HepG2 (cell line): ENCODE results near the gene TRMT1. TPM values are rescaled to one million over a fixed set of nuclear protein-coding genes. Genes with fewer than 3 reads are reported as not detected.

ENCODE experiments used
- ATAC-seq: fragments of 200-7000 bp; cut with Tn5 transposase; 3 replicates; pipeline ENCODE4 v1.9.1; 2020; ENCODE audit warnings: mild to moderate bottlenecking, moderate library complexity
- BruUV-seq: library from RNA; stranded (reverse); fragments of 400-500 nt; replicated peaks from 2 replicates; lab custom pipeline; 2021; lab: Mats Ljungman, UMichigan
- CTCF ChIA-PET: fragments of 300-600 bp; formaldehyde crosslinking; extraction: SDS; loops from one replicate; lab custom pipeline; 2021; ENCODE audit warnings: low total read pairs, inconsistent platforms, low intra/inter-chr PET ratio; lab: Yijun Ruan, JAX
- POLR2A ChIA-PET: fragments of 350-600 bp; sonication (Branson Sonifier 250); formaldehyde crosslinking; loops from one replicate; lab custom pipeline; 2020; ENCODE audit warnings: antibody characterized with exemption, inconsistent platforms; lab: Yijun Ruan, JAX
- DNase-seq: peaks from one replicate; pipeline ENCODE4 v3.0.0-alpha.2; 2015; ENCODE audit warnings: low spot score
- FAIRE-seq: peaks from 3 replicates; lab custom pipeline; 2011; peaks lifted over from hg19 to GRCh38; lab: Jason Lieb, UNC
- H2AFZ ChIP-seq: one replicate; pipeline ENCODE4 v1.6.1; 2011; ENCODE audit warnings: low read length, inconsistent platforms
- H3K27ac ChIP-seq: fragments of 300-600 bp; 3 replicates; pipeline ENCODE4 v1.8.0; 2011; ENCODE audit warnings: mixed run types, mild to moderate bottlenecking, mixed read lengths, low read length, inconsistent platforms; ENCODE audit not compliant: insufficient read depth; ENCODE audit errors: extremely low read length
- H3K27me3 ChIP-seq, 2 experiments: fragments of 200-600 bp in 1 of 2; 2 replicates in 1 of 2; 3 replicates in 1 of 2; pipeline versions ENCODE4 v1.6.0 to v1.8.0; 2011; ENCODE audit warnings: low read length in 2 of 2, mild to moderate bottlenecking in 2 of 2, moderate library complexity in 2 of 2, inconsistent platforms in 1 of 2; ENCODE audit not compliant: insufficient read depth in 2 of 2, control insufficient read depth in 1 of 2
- H3K36me3 ChIP-seq, 2 experiments: fragments of 200-600 bp in 1 of 2; replicated peaks in 1 of 2; 2 replicates in 1 of 2; 3 replicates in 1 of 2; pipeline versions ENCODE4 v1.5.1 to v1.8.0; 2011; ENCODE audit warnings: low read length in 2 of 2, inconsistent platforms in 1 of 2; ENCODE audit not compliant: insufficient read depth in 2 of 2, control insufficient read depth in 1 of 2
- H3K4me1 ChIP-seq: 2 replicates; pipeline ENCODE4 v1.5.1; 2012; ENCODE audit warnings: low read length, inconsistent platforms; ENCODE audit not compliant: insufficient read depth
- H3K4me2 ChIP-seq: 2 replicates; pipeline ENCODE4 v1.6.0; 2011; ENCODE audit warnings: low read depth, low read length, inconsistent platforms
- H3K4me3 ChIP-seq, 3 experiments: fragments of 200-600 bp in 1 of 3; sonication (generic), shearing (Covaris generic) in 1 of 3; replicated peaks in 1 of 3; 2 replicates each; pipeline ENCODE4 v1.5.1; 2011 to 2016; ENCODE audit warnings: low read length in 3 of 3, inconsistent platforms in 2 of 3, low read depth in 2 of 3, mild to moderate bottlenecking in 2 of 3, control low read depth in 1 of 3, mixed read lengths in 1 of 3; ENCODE audit not compliant: insufficient read depth in 1 of 3
- H3K79me2 ChIP-seq: one replicate; pipeline ENCODE4 v1.6.1; 2011; ENCODE audit warnings: low read length, inconsistent platforms; ENCODE audit not compliant: insufficient read depth
- H3K9ac ChIP-seq: 2 replicates; pipeline ENCODE4 v1.6.0; 2011; ENCODE audit warnings: mild to moderate bottlenecking, low read depth, low read length, inconsistent platforms; ENCODE audit not compliant: insufficient read depth
- H3K9me3 ChIP-seq: 2 replicates; pipeline ENCODE4 v1.5.1; 2012; ENCODE audit warnings: mild to moderate bottlenecking, low read length
- H4K20me1 ChIP-seq: 2 replicates; pipeline ENCODE4 v1.6.0; 2011; ENCODE audit warnings: inconsistent platforms, mild to moderate bottlenecking, low read length, moderate library complexity; ENCODE audit not compliant: insufficient read depth
- PLSCR1 ChIP-seq: sonication (generic); formaldehyde crosslinking; IDR thresholded peaks from 2 replicates; pipeline ENCODE4 v1.5.0; 2020; ENCODE audit warnings: missing genetic modification reagents, mild to moderate bottlenecking, borderline replicate concordance
- RXRB ChIP-seq: IDR thresholded peaks from 2 replicates; pipeline ENCODE4 v1.6.1; 2016; ENCODE audit warnings: borderline replicate concordance, missing genetic modification reagents, missing compliant biosample characterization
- YEATS4 ChIP-seq: sonication (generic); formaldehyde crosslinking; IDR thresholded peaks from 2 replicates; pipeline ENCODE4 v1.4.0; 2020; ENCODE audit warnings: missing genetic modification reagents, borderline replicate concordance
- ZBTB40 ChIP-seq, 2 experiments: fragments of 450-650 bp in 1 of 2; sonication (generic) in 1 of 2; formaldehyde crosslinking in 1 of 2; IDR thresholded peaks; 2 replicates each; pipeline versions ENCODE4 v1.6.1 to v1.8.0; 2016 to 2022; ENCODE audit warnings: antibody characterized with exemption in 1 of 2, mild to moderate bottlenecking in 1 of 2, missing genetic modification reagents in 1 of 2
- ZNF230 ChIP-seq: sonication (generic); formaldehyde crosslinking; IDR thresholded peaks from 2 replicates; pipeline ENCODE4 v1.4.0; 2020; ENCODE audit warnings: mild to moderate bottlenecking, missing genetic modification reagents
- ZNF292 ChIP-seq: sonication (generic); formaldehyde crosslinking; IDR thresholded peaks from 2 replicates; pipeline ENCODE4 v1.8.1; 2022; ENCODE audit warnings: mild to moderate bottlenecking, low read depth, missing genetic modification reagents, borderline replicate concordance
- ZNF468 ChIP-seq: sonication (generic); formaldehyde crosslinking; IDR thresholded peaks from 2 replicates; pipeline ENCODE4 v1.8.0; 2022; ENCODE audit warnings: mild to moderate bottlenecking, moderate library complexity, missing genetic modification reagents
- ZNF605 ChIP-seq: sonication (generic); formaldehyde crosslinking; IDR thresholded peaks from 2 replicates; pipeline ENCODE4 v1.8.0; 2022; ENCODE audit warnings: mild to moderate bottlenecking, missing genetic modification reagents
- ZNF720 ChIP-seq: sonication (generic); formaldehyde crosslinking; IDR thresholded peaks from 2 replicates; pipeline ENCODE4 v1.4.0; 2020; ENCODE audit warnings: missing genetic modification reagents
- ZNF747 ChIP-seq: sonication (generic); formaldehyde crosslinking; IDR thresholded peaks from 2 replicates; pipeline ENCODE4 v1.8.1; 2023; ENCODE audit warnings: missing genetic modification reagents, mild to moderate bottlenecking, borderline replicate concordance
- WGBS: methylation state at CpG from one replicate; pipeline ENCODE4 v1.1.6; 2017; ENCODE audit warnings: low lambda C conversion rate; 5-methylcytosine and 5-hydroxymethylcytosine counted together
- in situ Hi-C: cut with HindIII; loops from 2 replicates; pipeline ENCODE4 v1.10.0; 2017; ENCODE audit warnings: low pct_unique_long_range_greater_than_20kb; ENCODE audit not compliant: extremely low pct_ligation_motif_present
- intact Hi-C: fragments of 100-400 bp; cut with micrococcal nuclease; formaldehyde crosslinking; loops from one replicate; pipeline ENCODE4 v1.10.0; 2022; ENCODE audit not compliant: unreplicated experiment
- polyA plus RNA-seq, 8 experiments: library from polyadenylated mRNA; depleted of rRNA in 3 of 8; stranded (reverse) in 7 of 8; unstranded in 1 of 8; fragments of >200 nt; fragmentation: Illumina TruSeq in 4 of 8; extraction: Trizol in 4 of 8; gene quantifications; 2 replicates each; pipeline versions ENCODE4 v1.2.1 to v1.2.3, GENCODE V29; 2011 to 2016; ENCODE audit warnings: low read depth in 4 of 8, missing spikeins in 1 of 8, mixed read lengths in 1 of 8; ENCODE audit not compliant: insufficient read depth in 1 of 8
- total RNA-seq, 5 experiments: library from RNA; depleted of rRNA; stranded (reverse); fragments of >200 nt; fragmentation: Illumina TruSeq; extraction: Trizol; gene quantifications; 2 replicates each; pipeline ENCODE4 v1.2.3, GENCODE V29; 2016; ENCODE audit warnings: low read depth in 1 of 5

TRMT1 gene
- total and polyA plus RNA-seq, 2 of the 13 experiments (the other 11 are each of a cell fraction or from before 2014, with no cell fraction given) = 35.5 to 44.1 TPM

DNA sequence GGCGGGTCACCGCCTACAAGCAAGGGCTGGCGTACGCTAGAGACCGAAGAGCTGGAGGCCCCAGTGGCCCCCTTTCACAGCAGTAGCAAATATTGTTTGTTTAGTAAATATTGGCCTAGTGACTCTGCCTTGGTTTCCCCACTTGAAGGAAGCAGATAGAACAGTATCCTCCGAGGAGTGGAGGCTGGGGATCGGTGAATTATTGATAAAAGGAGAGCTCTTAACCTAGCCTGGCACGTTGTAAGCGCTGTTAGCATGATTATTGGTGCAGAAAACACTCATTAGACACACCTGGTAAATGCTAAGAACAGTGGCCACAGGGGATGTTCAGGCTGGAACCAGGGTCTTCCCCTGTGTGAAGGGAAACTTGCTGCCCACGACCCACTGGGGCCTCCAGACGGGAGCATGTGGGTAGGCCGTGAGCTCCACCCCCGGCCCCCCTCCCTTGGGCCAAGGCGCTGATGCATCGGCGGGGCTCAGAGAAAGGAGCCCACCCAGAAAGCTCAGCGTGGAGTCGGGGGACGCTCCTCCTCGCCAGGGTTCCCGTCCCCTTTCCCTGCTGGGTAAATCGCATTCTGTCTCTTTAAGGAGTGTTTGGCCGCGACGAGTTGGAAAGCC is 35.9 kb upstream of the TRMT1 start:
- Histone ChIP-seq H3K27ac (peak overlapping the region; percentile 95), H3K36me3 (no peaks in the 10 kb centered on the region), H3K9me3 (no peaks in the 10 kb centered on the region), H3K79me2 (peaks cover 49% of the 10 kb centered on the region), H4K20me1 (peaks cover 3% of the 10 kb centered on the region; the same call in 1 of the 2 replicates), H3K27me3 (no peaks in the 10 kb centered on the region; a peak in 1 of 5 replicates), H3K4me3 (peak overlapping the region; percentile 57 to 91 (median 74)), H2AFZ (no peak overlapping the region), H3K9ac (peak overlapping the region; percentile 94), H3K4me1 (peaks cover 45% of the 10 kb centered on the region), H3K4me2 (peak overlapping the region; percentile 96)
- TSS peak; percentile 41 for BruUV-seq
- POLR2A ChIA-PET = interaction anchor here (1.0 to 2.2 kb wide), 12 partner anchors 13 to 579 kb away, joined by 3 to 108 read pairs (median 5); partner anchors contain the start of gene NACC1
- WGBS = 15% methylated on average over 18 of the region's 25 CpGs
- CTCF ChIA-PET = no interaction called here
- FAIRE-seq (peak; percentile 26), ATAC-seq (no peak), DNase-seq (no peak)
- in situ Hi-C loops (loop anchor here (5.0 kb wide), 2 partner anchors 35 to 40 kb away; partner anchors contain the start of genes NACC1 and TRMT1), intact Hi-C loops (loop anchor here (1.0 to 5.0 kb wide), 3 partner anchors 10 to 695 kb away; partner anchors contain the start of genes NACC1 and TRMT1)
- TF ChIP-seq RXRB (no peak), ZNF747 (CRISPR knock-in tag) (no peak), ZBTB40 (IDR thresholded peaks at IDR 0.05) (no peak), ZBTB40 (CRISPR knock-in tag; IDR thresholded peaks at IDR 0.05) (no peak), PLSCR1 (CRISPR knock-in tag) (peak; percentile 52; the same call in 1 of the 2 replicates), ZNF605 (CRISPR knock-in tag) (0 out of 2 replicates have a peak, but pooled peaks have one; percentile 8), ZNF230 (CRISPR knock-in tag) (peak; percentile 27), ZNF720 (no peak), ZNF292 (CRISPR knock-in tag) (no peak), YEATS4 (CRISPR knock-in tag) (no peak), ZNF468 (no peak)
